Fibroblast of lung (primary cell): ENCODE measurements around the gene MIGA2. TPM values are rescaled to one million over a fixed set of nuclear protein-coding genes. Genes with fewer than 3 reads are reported as not detected.
"Not testable (repeated sequence)": the region's sequence is repeated elsewhere in the genome, so short reads cannot be mapped to it uniquely, and the experiment has no call there.

Source experiments
- DNase-seq, 2 donors: peaks; one replicate each; pipeline versions ENCODE4 v3.0.0 to v3.0.0-alpha.2; 2010; ENCODE audit warnings: low read depth in 2 of 2
- H2AFZ ChIP-seq: 2 replicates; pipeline ENCODE4 v1.5.1; 2012; ENCODE audit warnings: low read length, control low read depth, inconsistent platforms
- H3K27ac ChIP-seq: 2 replicates; pipeline ENCODE4 v1.5.1; 2011; ENCODE audit warnings: low read length, control low read depth; ENCODE audit not compliant: insufficient read depth
- H3K27me3 ChIP-seq: 2 replicates; pipeline ENCODE4 v1.5.1; 2011; ENCODE audit warnings: mild to moderate bottlenecking, low read length; ENCODE audit not compliant: control insufficient read depth, insufficient read depth
- H3K36me3 ChIP-seq: 2 replicates; pipeline ENCODE4 v1.5.1; 2011; ENCODE audit warnings: low read length; ENCODE audit not compliant: control insufficient read depth, insufficient read depth
- H3K4me1 ChIP-seq: 2 replicates; pipeline ENCODE4 v1.5.1; 2011; ENCODE audit warnings: low read length; ENCODE audit not compliant: control insufficient read depth, insufficient read depth; ENCODE audit errors: extremely low read depth
- H3K4me2 ChIP-seq: 2 replicates; pipeline ENCODE4 v1.5.1; 2011; ENCODE audit warnings: low read length, control low read depth; ENCODE audit not compliant: insufficient read depth; ENCODE audit errors: extremely low read depth
- H3K4me3 ChIP-seq, 4 experiments: fragments of 200-600 bp in 1 of 4; sonication (generic) in 1 of 4; replicated peaks in 1 of 4; 2 replicates each; pipeline ENCODE4 v1.5.1; 2011 to 2016; ENCODE audit warnings: low read length in 4 of 4, low read depth in 3 of 4, mild to moderate bottlenecking in 3 of 4, control low read depth in 2 of 4, inconsistent platforms in 1 of 4, mixed read lengths in 1 of 4; ENCODE audit not compliant: insufficient read depth in 1 of 4; ENCODE audit errors: control extremely low read depth in 1 of 4
- H3K79me2 ChIP-seq: 2 replicates; pipeline ENCODE4 v1.5.1; 2012; ENCODE audit warnings: mild to moderate bottlenecking, low read length, inconsistent platforms; ENCODE audit not compliant: control insufficient read depth, insufficient read depth
- H3K9ac ChIP-seq: 2 replicates; pipeline ENCODE4 v1.5.1; 2011; ENCODE audit warnings: mild to moderate bottlenecking, low read length, control low read depth; ENCODE audit not compliant: insufficient read depth
- H3K9me3 ChIP-seq: 2 replicates; pipeline ENCODE4 v1.5.1; 2012; ENCODE audit warnings: low read depth, low read length; ENCODE audit not compliant: control insufficient read depth, insufficient read depth
- H4K20me1 ChIP-seq: 2 replicates; pipeline ENCODE4 v1.5.1; 2011; ENCODE audit warnings: low read length; ENCODE audit not compliant: control insufficient read depth, insufficient read depth; ENCODE audit errors: extremely low read depth
- EZH2 ChIP-seq: IDR thresholded peaks from 2 replicates; pipeline ENCODE4 v1.5.1; 2012; ENCODE audit warnings: low read length, control low read depth, mild to moderate bottlenecking; ENCODE audit errors: missing control alignments
- polyA plus RNA-seq, 2 donors: library from polyadenylated mRNA; depleted of rRNA in 1 of 2; stranded (reverse) in 1 of 2; unstranded in 1 of 2; fragments of >200 nt; gene quantifications; 2 replicates each; pipeline ENCODE4 v1.2.1, GENCODE V29; 2011 to 2012; ENCODE audit warnings: missing spikeins in 1 of 2
- total RNA-seq: library from RNA; depleted of rRNA; stranded (reverse); fragments of >200 nt; gene quantifications from 2 replicates; pipeline ENCODE4 v1.2.1, GENCODE V29; 2014
- TF ChIP-seq, protein P1 (sequence below), 2 donors: IDR thresholded peaks in 1 of 2; conservative IDR thresholded peaks in 1 of 2; 1 replicate in 1 of 2; 2 replicates in 1 of 2; pipeline ENCODE4 v1.5.1; 2011 to 2012; ENCODE audit warnings: low read length in 2 of 2, control low read depth in 1 of 2, inconsistent platforms in 1 of 2, low read depth in 1 of 2, mild to moderate bottlenecking in 1 of 2

MIGA2 gene
- total and polyA plus RNA-seq, 2 donors (not counting 1 experiment from before 2014, with no cell fraction given), result 9.8 to 23.3 TPM

DNA sequence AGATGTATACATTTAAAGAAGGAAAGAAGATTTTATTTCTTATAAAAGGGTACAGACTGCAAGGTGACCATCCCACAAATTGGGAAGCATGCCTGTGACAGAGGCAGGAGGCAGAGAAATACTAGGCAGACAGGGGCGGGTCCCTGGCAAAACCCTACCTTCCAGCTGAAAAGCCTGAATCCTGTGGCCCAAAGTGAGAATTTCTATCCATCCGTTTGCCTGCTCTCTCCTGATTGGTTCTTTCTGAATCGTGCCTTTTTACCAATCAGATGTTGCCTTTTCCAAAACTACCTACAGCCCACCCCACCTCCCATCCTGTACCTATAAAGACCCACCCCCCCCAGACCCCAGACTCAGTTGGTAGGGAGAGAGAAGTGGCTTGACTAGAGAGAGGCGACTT lies 4.9 kb upstream of the MIGA2 start:
- H3K9ac ChIP-seq, result no peak overlapping the region
- DNase-seq, result no peak
- H2AFZ ChIP-seq, result no peak overlapping the region
- peaks cover 9% of the 10 kb centered on the region for H3K79me2 ChIP-seq
- H3K36me3 ChIP-seq, result no peaks in the 10 kb centered on the region
- H3K4me3 ChIP-seq, result no peak overlapping the region
- H3K27me3 ChIP-seq, result no peaks in the 10 kb centered on the region
- H3K4me2 ChIP-seq, result no peak overlapping the region
- TF ChIP-seq, protein P1, sequence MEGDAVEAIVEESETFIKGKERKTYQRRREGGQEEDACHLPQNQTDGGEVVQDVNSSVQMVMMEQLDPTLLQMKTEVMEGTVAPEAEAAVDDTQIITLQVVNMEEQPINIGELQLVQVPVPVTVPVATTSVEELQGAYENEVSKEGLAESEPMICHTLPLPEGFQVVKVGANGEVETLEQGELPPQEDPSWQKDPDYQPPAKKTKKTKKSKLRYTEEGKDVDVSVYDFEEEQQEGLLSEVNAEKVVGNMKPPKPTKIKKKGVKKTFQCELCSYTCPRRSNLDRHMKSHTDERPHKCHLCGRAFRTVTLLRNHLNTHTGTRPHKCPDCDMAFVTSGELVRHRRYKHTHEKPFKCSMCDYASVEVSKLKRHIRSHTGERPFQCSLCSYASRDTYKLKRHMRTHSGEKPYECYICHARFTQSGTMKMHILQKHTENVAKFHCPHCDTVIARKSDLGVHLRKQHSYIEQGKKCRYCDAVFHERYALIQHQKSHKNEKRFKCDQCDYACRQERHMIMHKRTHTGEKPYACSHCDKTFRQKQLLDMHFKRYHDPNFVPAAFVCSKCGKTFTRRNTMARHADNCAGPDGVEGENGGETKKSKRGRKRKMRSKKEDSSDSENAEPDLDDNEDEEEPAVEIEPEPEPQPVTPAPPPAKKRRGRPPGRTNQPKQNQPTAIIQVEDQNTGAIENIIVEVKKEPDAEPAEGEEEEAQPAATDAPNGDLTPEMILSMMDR (conservative IDR thresholded peaks at IDR 0.05 in 1 of 2, IDR thresholded peaks at IDR 0.05 in 1 of 2; ENCODE audit: low read depth in 1 of 2, low read length in 2 of 2), result no peak
- no peaks in the 10 kb centered on the region for H3K9me3 ChIP-seq
- H3K27ac ChIP-seq, result no peak overlapping the region
- H3K4me1 ChIP-seq, result peaks cover 4% of the 10 kb centered on the region
- H4K20me1 ChIP-seq, result no peaks in the 10 kb centered on the region

DNA sequence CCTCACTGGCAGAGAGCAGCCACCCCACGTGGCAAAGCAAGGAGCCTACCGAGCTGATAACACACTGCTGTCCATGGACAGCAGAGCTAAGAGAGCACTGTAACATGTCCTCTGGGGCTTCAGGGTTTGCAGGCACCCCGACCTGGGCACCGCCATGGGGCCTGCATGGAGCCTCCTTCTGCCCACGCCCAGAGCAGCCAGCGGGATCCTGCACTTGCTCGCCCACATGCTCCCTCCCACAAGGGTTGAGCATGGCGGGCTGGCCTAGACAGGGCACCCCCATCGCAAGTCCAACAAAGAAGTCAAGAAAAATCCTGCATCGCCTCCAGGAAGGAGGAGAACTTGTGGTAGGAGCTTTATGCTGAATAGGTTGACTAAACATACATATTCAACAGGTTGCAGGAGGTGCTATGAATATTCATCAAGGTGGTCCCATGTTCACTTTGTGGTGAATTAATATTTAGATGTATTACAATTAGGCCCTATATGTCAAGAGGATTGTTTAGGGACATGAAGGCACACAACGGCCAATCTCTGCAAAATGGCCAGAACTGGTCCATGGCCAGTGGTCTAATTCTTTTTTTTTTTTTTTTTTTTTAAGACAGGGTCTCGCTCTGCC lies 3.8 kb upstream of the MIGA2 start:
- Histone ChIP-seq H3K9me3 (no peaks in the 10 kb centered on the region), H3K27ac (no peak overlapping the region), H2AFZ (no peak overlapping the region), H3K27me3 (no peaks in the 10 kb centered on the region), H3K4me1 (peaks cover 4% of the 10 kb centered on the region), H3K9ac (no peak overlapping the region), H4K20me1 (no peaks in the 10 kb centered on the region), H3K4me2 (no peak overlapping the region), H3K4me3 (no peak overlapping the region), H3K36me3 (no peaks in the 10 kb centered on the region), H3K79me2 (peaks cover 7% of the 10 kb centered on the region)
- DNase-seq, result no peak
- no peak for TF ChIP-seq EZH2
- TF ChIP-seq, protein P1 (conservative IDR thresholded peaks at IDR 0.05 in 1 of 2, IDR thresholded peaks at IDR 0.05 in 1 of 2; ENCODE audit: low read depth in 1 of 2, low read length in 2 of 2), result no peak

DNA sequence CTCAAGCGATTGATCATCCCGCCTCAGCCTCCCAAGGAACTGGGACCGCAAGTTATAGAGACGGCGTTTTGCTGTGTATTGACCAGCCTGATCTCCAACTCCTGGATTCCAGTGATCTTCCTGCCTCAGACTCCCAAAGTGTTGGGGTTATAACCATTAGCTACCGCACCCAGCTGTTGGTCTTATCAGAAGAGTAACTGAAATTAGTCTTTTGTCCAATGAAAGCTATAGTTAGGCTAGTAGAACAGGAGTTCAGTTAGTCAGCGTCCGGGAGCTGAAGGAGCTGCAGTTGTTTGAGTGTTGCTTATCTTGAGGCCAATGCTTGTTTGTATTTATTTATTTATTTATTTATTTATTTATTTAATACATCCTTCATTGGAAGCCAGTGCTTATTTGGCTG lies 3.2 kb upstream of the MIGA2 start:
- H3K27me3 ChIP-seq, result no peaks in the 10 kb centered on the region
- H2AFZ ChIP-seq, result no peak overlapping the region
- H3K4me3 ChIP-seq, result no peak overlapping the region
- no peak overlapping the region for H3K4me2 ChIP-seq
- TF ChIP-seq EZH2, result no peak
- TF ChIP-seq, protein P1 (conservative IDR thresholded peaks at IDR 0.05 in 1 of 2, IDR thresholded peaks at IDR 0.05 in 1 of 2; ENCODE audit: low read depth in 1 of 2, low read length in 2 of 2), result no peak
- peaks cover 8% of the 10 kb centered on the region for H3K4me1 ChIP-seq
- no peak overlapping the region for H3K9ac ChIP-seq
- no peaks in the 10 kb centered on the region for H3K9me3 ChIP-seq
- DNase-seq, result no peak
- H3K79me2 ChIP-seq, result peaks cover 11% of the 10 kb centered on the region
- H3K36me3 ChIP-seq, result no peaks in the 10 kb centered on the region
- no peaks in the 10 kb centered on the region for H4K20me1 ChIP-seq
- no peak overlapping the region for H3K27ac ChIP-seq

DNA sequence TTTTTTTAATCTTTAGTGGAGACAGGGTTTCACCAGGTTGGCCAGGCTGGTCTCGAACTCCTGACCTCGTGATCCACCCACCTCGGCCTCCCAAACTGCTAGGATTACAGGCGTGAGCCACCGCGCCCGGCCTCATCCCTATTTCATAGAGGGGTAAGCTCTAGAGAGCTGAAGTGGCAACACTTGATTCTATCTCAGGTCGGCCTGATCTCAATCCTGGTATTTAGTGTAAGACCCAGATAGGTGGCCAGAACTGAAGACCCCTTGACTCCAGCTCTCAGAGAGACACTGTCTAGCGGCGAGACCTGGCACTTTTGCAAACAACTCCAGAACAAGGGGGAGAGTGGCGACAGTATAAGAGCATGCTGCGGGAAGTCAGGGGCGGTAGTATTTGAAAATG lies 588 bp upstream of the MIGA2 start:
- H4K20me1 ChIP-seq, H3K36me3 ChIP-seq, DNase-seq, H3K9me3 ChIP-seq, H3K27me3 ChIP-seq, H3K4me1 ChIP-seq: not testable (repeated sequence)
- peak overlapping the region; percentile 93 for H3K4me2 ChIP-seq
- H3K9ac ChIP-seq, result peak overlapping the region; percentile 5
- H3K27ac ChIP-seq, result peak overlapping the region; percentile 44
- peak overlapping the region; percentile 52 to 95 (median 70) for H3K4me3 ChIP-seq
- peaks cover 13% of the 10 kb centered on the region for H3K79me2 ChIP-seq
- H2AFZ ChIP-seq, result peak overlapping the region; percentile 98
